ENCODE measurements around the gene GIPC3. TPM values are rescaled to one million over a fixed set of nuclear protein-coding genes. Genes with fewer than 3 reads are reported as not detected.

Gene GIPC3
- total and polyA plus RNA-seq, 2 of the 8 experiments (the other 6 are each of a cell fraction or from before 2014, with no cell fraction given), result 1.0 to 1.2 TPM

DNA sequence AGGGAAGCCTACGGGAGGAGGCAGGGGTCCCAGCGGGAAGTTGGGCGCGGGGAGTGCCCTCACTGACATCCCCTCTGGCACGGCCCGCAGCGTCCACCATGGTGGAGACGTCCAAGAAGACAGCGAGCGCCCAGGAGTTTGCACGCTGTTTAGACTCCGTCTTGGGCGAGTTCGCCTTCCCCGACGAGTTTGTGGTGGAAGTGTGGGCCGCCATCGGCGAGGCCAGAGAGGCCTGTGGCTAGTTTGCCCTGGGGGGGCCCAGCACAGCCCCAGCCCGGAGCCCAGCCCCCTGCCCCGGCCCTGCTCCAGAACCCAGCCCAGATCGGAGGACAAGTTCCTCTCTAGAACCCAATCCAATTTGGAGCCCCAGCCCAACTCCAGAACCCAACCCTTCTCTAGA is 4.7 kb downstream of the GIPC3 start:
- peaks cover 0 to 2% of the 10 kb centered on the region in 2 experiments for H4K20me1 ChIP-seq (replicated peaks in 1 of 2; ENCODE audit: control insufficient read depth in 1 of 2, insufficient read depth in 2 of 2, low read length in 2 of 2)
- no peak for DNase-seq (ENCODE audit: low read depth in 1 of 2, low spot score in 2 of 2)
- peaks cover 0 to 4% (median 0%) of the 10 kb centered on the region in 4 experiments; a peak in 3 of 7 replicates for H3K4me1 ChIP-seq (replicated peaks in 1 of 4; ENCODE audit: control insufficient read depth in 3 of 4, insufficient read depth in 4 of 4, low read length in 3 of 4)
- peaks cover 4 to 9% of the 10 kb centered on the region in 2 experiments; a peak in 3 of 4 replicates for H3K9me3 ChIP-seq (ENCODE audit: insufficient read depth in 2 of 2, low read depth in 1 of 2, low read length in 1 of 2)
- no peak overlapping the region for H2BK120ac ChIP-seq (replicated peaks; ENCODE audit: low read depth, low read length)
- H4K5ac ChIP-seq (ENCODE audit: insufficient read length, low read depth, low read length), result no peak overlapping the region
- no peak overlapping the region for H2AK5ac ChIP-seq (ENCODE audit: low read depth, low read length)
- H3K18ac ChIP-seq (ENCODE audit: extremely low read depth, low read length), result no peak overlapping the region
- ChIA-PET POLR2A (ENCODE audit: partially characterized antibody) (interaction anchor here (1.1 kb wide), 1 partner anchor 11 kb away, joined by 3 read pairs; no protein-coding TSS in a partner anchor), CTCF (ENCODE audit: partially characterized antibody) (interaction anchor here (0.5 to 3.9 kb wide), 9 partner anchors 9 to 232 kb away, joined by 3 to 29 read pairs (median 3); partner anchors contain the start of gene TJP3)
- TF ChIP-seq EZH2 (IDR thresholded peaks at IDR 0.05; ENCODE audit: low read depth, low read length, severe bottlenecking) (no peak), RAD21 (IDR thresholded peaks at IDR 0.05 in 1 of 2, conservative IDR thresholded peaks at IDR 0.05 in 1 of 2; ENCODE audit: low read depth in 2 of 2, low read length in 2 of 2) (no peak), NANOG (IDR thresholded peaks at IDR 0.05; ENCODE audit: insufficient read depth, low read depth, low read length, poor library complexity, severe bottlenecking) (no peak), TAF1 (IDR thresholded peaks at IDR 0.05; ENCODE audit: low read depth, low read length) (no peak)
- TF ChIP-seq, protein P1, sequence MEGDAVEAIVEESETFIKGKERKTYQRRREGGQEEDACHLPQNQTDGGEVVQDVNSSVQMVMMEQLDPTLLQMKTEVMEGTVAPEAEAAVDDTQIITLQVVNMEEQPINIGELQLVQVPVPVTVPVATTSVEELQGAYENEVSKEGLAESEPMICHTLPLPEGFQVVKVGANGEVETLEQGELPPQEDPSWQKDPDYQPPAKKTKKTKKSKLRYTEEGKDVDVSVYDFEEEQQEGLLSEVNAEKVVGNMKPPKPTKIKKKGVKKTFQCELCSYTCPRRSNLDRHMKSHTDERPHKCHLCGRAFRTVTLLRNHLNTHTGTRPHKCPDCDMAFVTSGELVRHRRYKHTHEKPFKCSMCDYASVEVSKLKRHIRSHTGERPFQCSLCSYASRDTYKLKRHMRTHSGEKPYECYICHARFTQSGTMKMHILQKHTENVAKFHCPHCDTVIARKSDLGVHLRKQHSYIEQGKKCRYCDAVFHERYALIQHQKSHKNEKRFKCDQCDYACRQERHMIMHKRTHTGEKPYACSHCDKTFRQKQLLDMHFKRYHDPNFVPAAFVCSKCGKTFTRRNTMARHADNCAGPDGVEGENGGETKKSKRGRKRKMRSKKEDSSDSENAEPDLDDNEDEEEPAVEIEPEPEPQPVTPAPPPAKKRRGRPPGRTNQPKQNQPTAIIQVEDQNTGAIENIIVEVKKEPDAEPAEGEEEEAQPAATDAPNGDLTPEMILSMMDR (IDR thresholded peaks at IDR 0.05; ENCODE audit: control extremely low read depth in 1 of 3, insufficient read depth in 1 of 3, low read depth in 1 of 3, low read length in 3 of 3), result no peak
- FAIRE-seq, result no peak
- H3K79me2 ChIP-seq (ENCODE audit: control insufficient read depth in 1 of 2, insufficient read depth in 2 of 2, low read length in 2 of 2), result no peaks in the 10 kb centered on the region
- no peak overlapping the region for H3K9ac ChIP-seq (replicated peaks in 1 of 4; ENCODE audit: extremely low read depth in 1 of 4, low read depth in 3 of 4, low read length in 3 of 4)
- H2BK5ac ChIP-seq (ENCODE audit: low read depth, low read length), result no peak overlapping the region
- 80% methylated on average over 14 of the region's 22 CpGs; no CpG with 5 or more reads in 1 of the 2 experiments for WGBS, 2 experiments (ENCODE audit: extremely low coverage in 1 of 2, insufficient coverage in 1 of 2, insufficient read length in 1 of 2, insufficient replicate concordance in 2 of 2, low coverage in 1 of 2, low lambda C conversion rate in 2 of 2, missing lambda C conversion rate in 1 of 2)
- H2BK15ac ChIP-seq (ENCODE audit: low read length), result no peak overlapping the region
- no peak overlapping the region for H4K91ac ChIP-seq (replicated peaks; ENCODE audit: insufficient read length, low read length)
- H3K4me3 ChIP-seq (ENCODE audit: extremely low read depth in 1 of 4, insufficient read depth in 2 of 4, low read depth in 3 of 4, low read length in 4 of 4), result no peak overlapping the region
- H2BK20ac ChIP-seq (ENCODE audit: low read length), result no peak overlapping the region
- H3K14ac ChIP-seq (ENCODE audit: insufficient read length), result no peak overlapping the region
- no peak overlapping the region for H3K27ac ChIP-seq (ENCODE audit: low read depth, low read length)
- no peak overlapping the region for H2BK12ac ChIP-seq (ENCODE audit: low read depth, low read length)
- no peaks in the 10 kb centered on the region; the same call in 1 of the 2 replicates for H3K79me1 ChIP-seq (ENCODE audit: low read depth, low read length)
- H3K23ac ChIP-seq (ENCODE audit: insufficient read length), result no peak overlapping the region
- no peak overlapping the region for H3K4me2 ChIP-seq (ENCODE audit: insufficient read depth in 1 of 2, low read depth in 2 of 2, low read length in 2 of 2)
- H4K8ac ChIP-seq (ENCODE audit: extremely low read depth, insufficient read depth, low read length), result no peak overlapping the region
- H3K23me2 ChIP-seq (ENCODE audit: low read depth, low read length), result peaks cover 5% of the 10 kb centered on the region; the same call in 1 of the 2 replicates
- no peak overlapping the region for H2AFZ ChIP-seq (ENCODE audit: low read length)
- peaks cover 10 to 21% (median 15%) of the 10 kb centered on the region in 4 experiments; a peak in 6 of 7 replicates for H3K27me3 ChIP-seq (replicated peaks in 1 of 4; ENCODE audit: control insufficient read depth in 3 of 4, extremely low read depth in 1 of 4, insufficient read depth in 3 of 4, low read length in 3 of 4)
- H3K36me3 ChIP-seq (ENCODE audit: control insufficient read depth in 2 of 4, insufficient read depth in 4 of 4, low read length in 3 of 4), result no peaks in the 10 kb centered on the region
- no peak overlapping the region for H3K56ac ChIP-seq (replicated peaks; ENCODE audit: insufficient read length, low read depth, low read length)
- no peak overlapping the region for H3K4ac ChIP-seq (replicated peaks; ENCODE audit: insufficient read length, low read depth, low read length)
